HG03060 (cell line): ENCODE results near the gene MAST3.

Experiments
- ATAC-seq: cut with Tn5 transposase; IDR thresholded peaks from one replicate; pipeline ENCODE4 v1.9.1; 2021; ENCODE audit warnings: low read depth, moderate number of reproducible peaks; ENCODE audit not compliant: unreplicated experiment

Gene MAST3

DNA sequence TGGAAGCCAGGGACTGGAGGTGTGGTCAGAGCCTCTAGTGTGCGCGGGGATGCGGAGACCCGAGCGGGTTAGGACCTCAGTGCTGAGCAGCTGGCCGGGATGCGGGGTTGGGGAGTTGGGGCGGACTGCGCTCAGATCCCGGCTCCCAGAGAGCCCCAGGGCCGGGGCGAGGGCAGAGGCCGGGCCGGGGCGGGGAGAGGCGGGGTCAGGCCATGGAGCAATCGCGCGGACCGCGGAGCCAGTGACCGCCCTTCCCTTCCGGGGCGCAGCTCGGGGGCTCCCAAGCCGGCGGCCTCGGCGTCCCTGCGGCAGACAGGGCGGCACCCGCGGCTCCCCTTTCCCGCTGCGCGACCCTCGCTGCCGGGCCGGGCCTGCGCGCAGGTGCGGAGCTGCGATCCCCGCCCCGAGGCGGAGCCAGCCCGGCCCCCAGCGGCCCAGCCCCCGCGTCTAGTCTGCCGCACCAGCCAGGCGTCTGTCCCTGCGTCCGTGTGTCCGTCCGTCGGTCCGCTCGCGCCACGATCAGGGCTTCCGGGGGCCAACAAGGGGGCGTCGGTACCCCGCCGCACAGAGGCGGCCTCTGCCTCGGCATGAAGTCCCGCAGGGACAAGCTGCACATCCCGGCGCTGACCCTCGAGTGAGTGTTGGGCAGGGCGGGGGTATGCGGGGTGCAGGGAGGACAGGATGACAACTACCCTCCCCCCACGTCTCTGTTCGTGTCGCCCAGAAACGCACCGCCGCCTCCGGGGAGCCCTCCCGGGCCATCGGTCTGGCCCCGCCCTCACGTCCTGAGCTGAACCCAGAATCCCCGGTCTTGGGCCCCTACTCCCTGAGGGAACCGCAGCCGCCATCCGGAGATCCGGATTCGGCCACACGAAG lies 12.4 kb downstream of the MAST3 start:
- no peak for ATAC-seq

DNA sequence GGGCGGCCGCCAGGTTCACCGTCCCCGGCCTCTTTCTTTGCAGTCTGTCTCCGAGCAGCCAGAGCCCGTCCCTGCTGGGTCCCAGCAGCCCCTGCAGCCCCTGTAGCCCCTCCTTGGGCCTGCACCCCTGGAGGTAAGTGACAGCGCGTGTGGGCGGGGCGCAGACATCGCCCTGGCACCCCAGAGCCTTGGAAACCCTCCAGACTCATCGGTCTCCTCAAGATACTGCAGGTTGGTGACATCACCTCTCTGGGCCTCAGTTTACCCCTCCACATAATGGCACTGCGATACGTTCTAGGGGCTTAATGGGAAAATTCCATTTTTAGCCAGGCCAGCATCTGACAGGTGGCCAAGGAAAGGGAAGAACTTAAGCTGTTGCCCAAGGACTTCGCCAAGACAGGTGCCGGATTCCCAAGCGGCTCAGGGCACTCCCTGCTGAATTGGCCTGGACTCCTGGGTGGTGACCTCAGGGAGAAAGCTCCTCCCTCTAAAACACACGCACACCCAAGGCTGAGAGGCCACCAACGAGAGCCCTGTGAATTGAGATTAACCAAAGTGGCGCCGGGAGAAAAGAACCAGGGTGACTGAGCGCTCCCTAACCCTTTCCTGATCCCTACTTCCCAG lies 13.1 kb downstream of the MAST3 start:
- no peak for ATAC-seq

DNA sequence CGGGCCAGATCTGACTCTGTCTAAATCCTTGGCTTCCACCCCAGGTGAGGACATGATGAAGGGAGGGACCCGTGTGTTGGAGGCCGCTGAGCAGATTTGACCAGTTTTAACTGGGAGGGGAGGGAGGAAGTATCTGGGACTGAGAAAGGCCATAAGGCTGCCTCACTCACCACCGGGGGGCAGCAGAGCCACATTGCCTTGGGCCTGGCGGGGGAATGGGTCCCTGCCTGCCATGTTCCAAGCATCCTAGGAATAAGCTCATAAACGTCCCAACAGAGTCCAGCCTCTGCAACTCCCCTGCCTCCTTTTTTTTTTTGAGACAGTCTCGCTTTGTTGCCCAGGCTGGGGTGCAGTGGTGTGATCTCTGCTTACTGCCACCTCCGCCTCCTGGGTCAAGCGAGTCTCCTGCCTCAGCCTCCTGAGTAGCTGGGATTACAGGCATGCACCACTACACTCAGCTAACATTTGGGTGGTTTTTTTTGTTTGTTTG lies 15.5 kb downstream of the MAST3 start:
- no peak for ATAC-seq

DNA sequence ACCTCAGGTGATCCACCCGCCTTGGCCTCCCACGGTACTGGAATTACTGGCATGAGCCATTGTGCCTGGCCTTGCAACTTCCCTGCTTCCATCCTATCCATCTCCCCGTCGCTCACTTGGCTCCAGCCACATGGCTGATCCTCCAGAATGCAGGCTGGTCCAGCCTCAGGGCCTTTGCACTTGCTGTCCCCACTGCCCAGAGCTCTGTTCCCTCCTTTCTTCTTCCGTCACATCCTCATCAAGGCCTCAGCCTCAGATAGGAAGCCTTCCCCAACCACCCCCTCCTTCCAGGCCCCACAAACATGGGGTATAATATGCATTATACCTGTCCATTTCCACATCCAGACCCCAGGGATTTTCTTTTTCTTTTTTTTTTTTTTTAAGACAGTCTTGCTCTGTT lies 16.2 kb downstream of the MAST3 start:
- no peak for ATAC-seq

DNA sequence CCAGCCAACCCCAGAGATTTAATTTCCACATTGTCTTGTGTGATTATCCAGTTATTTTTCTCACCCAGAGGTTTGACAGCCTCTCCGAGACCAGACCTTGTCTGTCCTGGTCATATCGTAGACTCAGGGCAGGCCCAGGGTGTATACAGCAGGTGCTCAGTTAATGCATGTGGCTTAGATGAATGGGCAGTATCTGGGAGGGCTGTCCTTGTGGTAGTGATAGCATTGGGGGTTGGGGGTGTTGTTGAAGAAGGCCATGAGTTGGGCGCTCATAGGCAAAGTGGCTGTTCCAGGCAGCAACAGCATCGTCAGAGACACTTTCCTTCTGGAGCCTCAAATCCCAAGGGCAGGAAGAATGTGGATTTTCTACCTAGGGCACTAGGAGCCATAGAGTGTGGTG lies 16.9 kb downstream of the MAST3 start:
- no peak for ATAC-seq

DNA sequence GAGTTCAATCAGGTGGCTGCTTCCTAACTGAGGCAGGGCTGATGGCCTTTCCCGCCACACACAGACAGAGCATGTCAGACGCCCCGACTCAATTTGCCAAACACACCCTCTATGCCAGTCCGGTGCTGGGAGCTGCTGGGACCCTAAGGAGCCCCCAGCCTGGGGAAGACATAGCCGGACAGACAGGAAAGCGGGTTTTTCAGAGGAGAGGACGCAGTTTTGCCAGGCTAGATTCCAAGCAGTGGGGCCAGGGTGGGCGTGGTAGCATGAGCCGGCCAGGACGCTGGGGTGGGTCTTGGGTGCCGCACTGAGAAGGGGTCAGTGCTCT lies 19.8 kb downstream of the MAST3 start:
- no peak for ATAC-seq

DNA sequence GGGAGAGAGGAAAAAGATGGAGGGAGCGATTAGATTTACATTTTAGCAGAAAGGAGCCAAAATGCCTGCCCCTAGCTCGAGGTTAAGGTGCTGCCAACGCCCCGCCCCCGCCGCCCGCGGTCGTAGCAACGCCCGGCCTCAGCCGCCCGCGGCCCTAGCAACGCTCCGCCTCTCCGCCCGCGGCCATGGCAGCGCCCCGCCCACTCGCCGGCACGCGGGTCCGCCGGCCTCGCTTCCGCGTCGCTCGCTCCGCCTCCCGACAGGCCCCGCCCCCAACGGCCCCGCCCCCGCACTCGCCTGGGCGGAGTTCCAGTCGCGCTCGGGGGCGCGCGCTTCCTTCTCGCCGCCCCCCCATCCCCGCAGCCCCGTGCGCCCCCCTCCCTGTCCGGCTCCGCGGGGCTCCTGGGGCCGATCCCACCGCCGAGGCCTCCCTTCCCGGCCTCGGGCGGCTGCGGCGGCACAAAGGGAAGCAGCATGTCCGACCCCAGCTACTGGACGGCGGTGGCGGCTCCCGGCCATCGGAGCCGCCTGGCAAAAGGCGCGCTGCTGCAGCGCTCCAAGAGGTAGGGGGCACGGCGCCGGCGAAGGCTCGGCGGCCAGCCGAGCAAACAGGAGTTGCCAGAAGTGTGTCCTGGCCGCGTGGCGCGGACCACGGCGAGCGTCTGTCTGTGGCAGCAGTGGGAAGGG lies 20.3 kb downstream of the MAST3 start:
- no peak for ATAC-seq

DNA sequence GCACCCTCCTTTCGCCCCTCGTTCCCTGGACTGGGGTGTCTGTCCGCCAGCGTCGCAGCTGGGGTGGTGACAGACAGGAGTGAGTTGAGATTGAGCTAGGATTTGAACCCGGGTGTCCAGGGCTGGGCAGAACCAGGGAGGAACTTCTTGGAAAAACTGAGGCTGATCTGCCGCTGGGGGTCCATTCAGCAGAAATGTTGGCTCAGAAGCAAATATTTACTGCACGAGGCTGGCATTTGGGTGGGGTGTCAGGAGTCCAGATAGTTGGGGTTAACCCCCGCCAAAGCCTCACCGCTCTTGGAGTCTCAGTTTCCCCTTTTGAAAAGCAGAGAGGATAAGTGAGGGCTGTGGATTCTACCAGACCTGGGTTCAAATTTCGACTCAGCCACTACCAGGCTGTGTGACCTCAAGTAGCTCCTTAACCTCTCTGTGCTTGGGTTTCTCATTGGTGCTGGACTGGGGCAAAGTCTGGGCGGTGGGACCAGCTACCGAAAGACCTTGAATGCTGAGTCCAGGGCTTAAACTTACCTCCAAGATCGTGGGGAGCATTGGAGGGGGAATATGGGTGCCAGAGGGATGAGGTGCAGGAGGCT lies 20.9 kb downstream of the MAST3 start:
- ATAC-seq: no peak

DNA sequence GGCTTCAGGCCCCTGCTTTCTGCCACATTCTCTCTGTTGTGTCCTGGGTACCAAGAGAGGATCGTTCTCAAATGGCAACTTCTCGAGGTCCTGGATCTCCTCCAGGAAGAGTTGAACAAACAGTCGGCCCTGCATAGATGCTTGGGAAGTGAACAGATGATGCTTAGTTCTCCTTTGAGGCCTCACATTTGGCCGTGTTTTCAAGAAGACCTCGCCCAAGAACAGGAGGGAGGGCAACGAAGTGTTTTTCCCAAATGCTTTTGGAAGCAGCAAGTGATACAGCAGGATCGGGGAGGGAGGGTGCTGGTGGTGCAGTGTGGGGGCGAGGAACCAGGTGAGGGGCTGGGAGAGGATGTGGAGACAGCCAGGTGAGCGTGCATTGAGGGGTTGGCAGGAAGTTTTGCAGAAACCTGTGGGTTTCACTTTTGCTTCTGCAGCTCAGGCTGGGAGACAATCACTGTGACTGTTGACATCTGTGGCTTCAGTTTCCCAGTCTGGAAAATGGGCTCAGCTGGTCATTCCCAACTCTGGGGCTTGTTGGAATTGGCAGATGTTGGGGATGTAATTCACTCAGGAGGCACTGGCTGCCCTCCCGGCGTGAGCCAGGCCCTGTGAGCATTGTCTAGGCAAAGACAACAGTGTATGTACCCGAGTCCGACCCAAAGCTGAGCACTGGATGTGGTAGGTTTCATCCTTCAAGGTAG lies 21.6 kb downstream of the MAST3 start:
- no peak for ATAC-seq

DNA sequence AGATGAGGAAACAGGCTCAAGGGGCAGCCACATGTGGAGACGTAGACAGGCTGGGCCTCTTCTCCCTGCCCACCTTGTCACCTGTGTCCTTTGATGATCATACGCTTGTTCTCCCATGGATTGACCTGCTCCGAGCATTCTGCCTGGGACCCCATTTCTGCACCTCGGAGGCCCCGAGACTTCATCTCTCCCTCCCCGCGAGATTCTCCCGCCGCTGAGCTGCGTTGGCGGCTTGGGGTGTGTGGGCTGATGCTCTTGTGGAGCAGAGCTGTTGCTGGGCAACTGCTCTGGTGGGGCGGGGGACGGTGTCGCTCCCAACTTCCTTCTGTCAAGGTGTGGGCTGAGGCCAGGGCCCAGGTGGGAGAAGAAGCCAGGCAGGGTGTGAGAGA lies 22.1 kb downstream of the MAST3 start:
- no peak for ATAC-seq

DNA sequence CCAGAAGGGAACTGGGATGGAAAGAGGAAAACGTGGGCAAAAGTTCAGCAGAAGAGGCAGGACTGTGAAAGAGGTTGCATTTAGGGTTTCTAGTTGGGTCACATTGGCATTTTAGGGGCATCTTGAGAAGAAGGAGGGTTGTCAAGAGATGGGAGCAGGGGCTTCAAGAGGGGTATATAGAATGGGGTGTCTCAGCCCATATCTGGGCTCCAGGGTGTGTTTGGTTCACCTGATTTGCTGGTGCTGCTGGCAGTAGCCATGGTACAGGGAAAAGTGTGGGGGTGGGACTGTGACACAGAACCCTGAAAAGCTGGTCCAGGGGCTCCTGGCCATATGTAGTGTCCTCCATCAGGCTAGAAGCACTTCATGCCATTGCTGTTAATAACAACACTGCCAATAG lies 22.5 kb downstream of the MAST3 start:
- no peak for ATAC-seq

DNA sequence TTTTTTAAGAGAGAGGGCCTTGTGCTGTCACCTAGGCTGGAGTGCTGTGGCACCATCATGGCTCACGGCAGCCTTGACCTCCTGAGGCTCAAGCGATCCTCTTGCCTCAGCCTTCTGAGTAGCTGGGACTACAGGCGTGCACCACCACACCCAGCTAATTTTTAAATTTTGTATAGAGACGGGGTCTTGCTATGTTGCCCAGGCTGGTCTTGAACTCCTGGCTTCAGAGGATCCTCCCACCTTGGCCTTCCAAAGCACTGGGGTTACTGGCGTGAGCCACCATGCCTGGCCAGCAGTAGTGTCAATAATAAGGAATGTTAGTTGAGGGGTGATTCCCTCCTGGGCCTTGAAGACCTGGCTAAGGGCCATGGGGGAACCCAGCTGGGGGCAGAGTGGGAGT lies 23.6 kb downstream of the MAST3 start:
- ATAC-seq: no peak

DNA sequence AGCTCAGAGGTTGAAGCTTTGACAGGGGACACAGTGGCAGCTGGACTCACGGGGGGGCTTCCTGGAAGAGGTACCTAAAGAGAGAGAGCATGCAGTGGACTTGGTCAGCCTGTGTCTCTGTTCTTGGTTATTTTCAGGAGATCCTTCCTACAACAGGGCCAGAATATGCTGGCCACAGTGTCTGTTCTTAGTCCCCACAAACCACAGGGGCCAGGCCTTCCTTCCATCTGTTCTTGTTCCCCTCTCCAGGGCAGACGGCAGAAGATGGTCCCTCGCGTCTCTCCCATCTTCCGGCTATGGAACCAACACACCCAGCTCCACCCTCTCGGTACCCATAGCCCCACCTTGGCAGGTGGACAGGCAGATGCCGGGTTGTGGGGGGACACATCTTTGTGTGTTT lies 24.8 kb downstream of the MAST3 start:
- ATAC-seq: no peak

DNA sequence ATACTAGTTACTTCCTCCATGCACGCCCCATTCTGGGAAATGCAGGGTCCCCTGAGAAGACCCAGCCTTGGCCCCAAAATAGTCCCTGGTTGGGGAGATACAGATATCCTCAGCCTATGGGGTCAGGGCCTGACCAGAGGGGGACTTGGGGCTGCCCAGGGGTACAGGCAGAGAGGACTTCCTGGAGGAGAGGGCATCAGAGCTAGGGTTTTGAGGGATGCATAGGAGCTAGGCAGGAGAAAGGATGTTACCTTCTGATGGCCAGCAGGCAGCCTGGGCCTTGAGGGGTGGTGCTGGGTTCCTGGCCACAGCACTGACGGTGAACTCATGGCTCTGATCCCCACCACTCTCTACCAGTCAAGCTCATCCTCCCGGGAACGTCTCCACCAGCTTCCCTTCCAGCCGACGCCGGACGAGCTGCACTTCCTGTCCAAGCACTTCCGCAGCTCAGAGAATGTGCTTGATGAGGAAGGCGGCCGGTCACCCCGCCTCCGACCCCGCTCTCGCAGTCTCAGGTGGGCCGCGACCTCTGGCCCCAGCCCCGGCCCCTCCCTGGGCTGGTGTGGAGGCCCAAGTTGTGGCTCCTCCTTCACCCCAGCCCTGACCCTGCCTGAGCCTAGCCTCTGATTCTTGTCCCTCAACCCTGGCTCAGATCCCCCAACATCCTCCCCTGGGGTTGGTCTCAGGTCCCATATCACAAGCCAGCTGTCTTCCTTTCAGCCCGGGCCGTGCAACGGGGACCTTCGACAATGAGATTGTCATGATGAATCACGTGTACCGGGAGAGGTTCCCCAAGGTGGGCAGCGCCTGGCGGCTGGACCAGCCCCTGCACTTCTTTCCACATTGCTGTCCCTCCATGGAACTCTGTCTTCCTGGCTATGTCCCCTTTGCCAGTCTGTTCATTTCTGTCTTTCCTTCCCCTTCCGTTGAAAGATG lies 25.6 kb downstream of the MAST3 start:
- ATAC-seq: no peak

DNA sequence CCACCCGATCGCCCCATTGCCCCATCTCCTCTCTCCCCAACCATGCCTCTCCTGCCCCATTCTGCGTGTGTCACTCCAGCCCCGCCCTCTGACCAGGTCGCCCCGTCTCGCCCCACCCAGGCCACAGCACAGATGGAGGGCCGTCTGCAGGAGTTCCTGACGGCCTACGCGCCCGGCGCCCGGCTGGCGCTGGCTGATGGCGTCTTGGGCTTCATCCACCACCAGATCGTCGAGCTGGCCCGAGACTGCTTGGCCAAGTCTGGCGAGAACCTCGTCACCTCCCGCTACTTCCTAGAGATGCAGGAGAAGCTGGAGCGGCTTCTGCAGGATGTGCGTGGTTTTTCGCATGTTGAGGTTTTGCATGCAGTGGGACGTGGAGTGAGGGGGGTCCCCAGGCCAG lies 26.2 kb downstream of the MAST3 start:
- ATAC-seq: no peak

DNA sequence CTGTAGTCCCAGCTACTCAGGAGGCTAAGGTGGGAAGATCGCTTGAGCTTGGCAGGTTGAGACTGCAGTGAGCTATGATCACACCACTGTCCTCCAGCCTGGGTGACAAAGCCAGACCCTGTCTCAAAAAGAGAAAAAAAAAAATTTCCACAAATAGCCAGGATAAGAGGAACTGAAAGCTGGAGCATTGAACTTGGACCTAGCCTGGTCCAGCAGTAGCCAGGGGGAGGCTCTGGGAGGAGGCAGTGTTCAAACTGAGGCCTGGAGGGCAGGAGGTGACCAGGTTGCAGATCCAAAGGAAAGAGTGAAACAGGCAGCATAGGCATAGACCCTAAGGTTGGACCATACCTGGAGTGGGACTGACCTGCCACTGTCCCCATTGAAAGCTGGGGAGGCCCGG lies 28.5 kb downstream of the MAST3 start:
- no peak for ATAC-seq

DNA sequence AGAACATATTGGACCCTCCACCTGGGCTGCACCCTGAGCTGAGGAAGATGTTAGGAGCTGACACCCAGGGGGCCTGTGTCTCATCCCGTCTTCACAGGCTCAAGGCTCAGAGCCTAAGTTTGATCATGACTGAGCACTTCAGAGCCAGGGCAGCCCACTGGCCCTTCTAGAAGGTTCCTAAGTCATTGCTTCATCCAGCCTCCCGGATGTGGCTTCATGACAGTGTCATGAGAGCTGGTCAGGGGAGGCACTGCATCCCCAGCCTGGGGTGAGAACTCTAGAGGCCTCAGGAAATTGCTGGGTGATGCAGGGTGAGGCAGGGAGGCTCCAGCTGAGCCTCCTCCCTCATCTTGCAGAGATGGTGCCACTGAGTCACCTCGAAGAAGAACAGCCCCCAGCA lies 30.5 kb downstream of the MAST3 start:
- no peak for ATAC-seq

DNA sequence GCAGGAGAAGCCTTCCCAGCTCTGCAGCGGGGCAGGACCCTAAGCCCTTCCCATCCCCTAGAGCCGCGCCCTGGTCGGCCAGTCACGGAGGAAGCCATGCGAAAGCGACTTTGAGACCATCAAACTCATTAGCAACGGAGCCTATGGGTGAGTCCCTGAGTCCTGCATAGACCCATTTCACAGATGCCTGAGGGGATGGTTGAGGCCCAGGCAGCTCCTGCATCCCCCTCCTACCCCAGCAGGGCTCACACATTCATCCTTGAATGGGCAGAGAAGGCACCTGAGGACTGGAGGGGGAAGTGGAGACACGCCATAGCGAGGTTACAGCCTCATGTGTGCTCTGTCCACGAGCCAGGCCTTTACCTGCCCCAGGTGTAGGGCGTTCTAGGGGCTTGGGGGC lies 31.2 kb downstream of the MAST3 start:
- no peak for ATAC-seq

DNA sequence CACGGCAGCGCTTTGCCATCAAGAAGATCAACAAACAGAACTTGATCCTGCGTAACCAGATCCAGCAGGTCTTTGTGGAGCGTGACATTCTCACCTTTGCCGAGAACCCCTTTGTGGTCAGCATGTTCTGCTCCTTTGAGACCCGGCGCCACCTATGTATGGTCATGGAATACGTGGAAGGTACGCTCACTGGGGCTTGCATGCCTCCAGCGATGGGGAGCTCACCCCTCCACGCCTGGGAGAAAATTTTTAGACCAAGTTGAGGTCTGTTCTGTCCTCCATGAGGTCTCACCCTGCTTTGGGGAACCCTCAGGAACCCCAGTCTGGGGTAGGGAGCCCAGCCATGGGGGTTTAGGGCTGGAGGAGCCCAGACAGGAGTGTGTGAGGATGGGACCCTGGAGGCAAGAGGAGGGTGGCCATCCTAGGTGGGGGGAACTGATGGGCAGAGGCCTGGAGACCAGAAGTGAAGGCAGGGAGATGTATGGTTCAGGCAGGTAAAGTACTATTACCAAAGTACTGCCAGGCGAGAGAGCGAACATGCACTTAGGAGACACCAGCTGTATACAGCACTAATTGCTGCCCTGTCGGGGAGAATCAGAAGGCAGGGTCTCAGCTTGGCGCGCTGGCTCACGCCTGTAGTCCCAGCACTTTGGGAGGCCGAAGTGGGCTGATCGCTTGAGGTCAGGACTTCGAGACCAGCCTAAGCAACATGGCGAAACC lies 33.1 kb downstream of the MAST3 start:
- no peak for ATAC-seq
